Uterus (tissue), 2 donors: ENCODE measurements around the gene CTIF.

Experiments used
- CTCF ChIP-seq, 4 experiments: fragments of 200-600 bp in 2 of 4; fragments of 450-650 bp in 2 of 4; sonication (generic) in 2 of 4; IDR thresholded peaks; one replicate each; pipeline ENCODE4 v1.5.1; 2016 to 2019; ENCODE audit warnings: antibody characterized with exemption in 4 of 4, mild to moderate bottlenecking in 2 of 4, moderate library complexity in 1 of 4
- POLR2A ChIP-seq, 2 donors: fragments of 450-650 bp; IDR thresholded peaks; one replicate each; pipeline ENCODE4 v1.6.1; 2016; ENCODE audit warnings: antibody characterized with exemption in 2 of 2, mild to moderate bottlenecking in 1 of 2, moderate library complexity in 1 of 2

- TF ChIP-seq POLR2A (IDR thresholded peaks at IDR 0.05) (no peak), CTCF (IDR thresholded peaks at IDR 0.05) (no peak)
Observed at GRCh38 chr18:48889981-48890762, 351.3 kb downstream of the CTIF start.
